Tibial nerve (tissue), 3 donors: Measurements from ENCODE around the gene FUT9.
"Not testable (repeated sequence)": the region's sequence is repeated elsewhere in the genome, so short reads cannot be mapped to it uniquely, and the experiment has no call there.

Experiments
- CTCF ChIP-seq, 5 experiments: fragments of 200-600 bp in 3 of 5; fragments of 450-650 bp in 2 of 5; sonication (generic) in 3 of 5; IDR thresholded peaks; one replicate each; pipeline ENCODE4 v1.5.1; 2016 to 2019; ENCODE audit warnings: antibody characterized with exemption in 5 of 5, mild to moderate bottlenecking in 3 of 5, moderate library complexity in 2 of 5
- POLR2A ChIP-seq, 2 donors: fragments of 450-650 bp; IDR thresholded peaks; one replicate each; pipeline ENCODE4 v1.6.1; 2017; ENCODE audit warnings: antibody characterized with exemption in 2 of 2, mild to moderate bottlenecking in 2 of 2, moderate library complexity in 2 of 2

- not testable (repeated sequence) for TF ChIP-seq CTCF, POLR2A (IDR thresholded peaks at IDR 0.05)
Observed at GRCh38 chr6:96260787-96261430, 245.1 kb downstream of the FUT9 start.
